ENCODE results near the gene SBK2. TPM values are rescaled to one million over a fixed set of nuclear protein-coding genes. Genes with fewer than 3 reads are reported as not detected.
"Not testable (repeated sequence)": the region's sequence is repeated elsewhere in the genome, so short reads cannot be mapped to it uniquely, and the experiment has no call there.

Gene SBK2
- total RNA-seq, 3 donors from 2014 or later: not detected

- Histone ChIP-seq H3K36me3 (ENCODE audit: low read depth) (no peaks in the 10 kb centered on the region), H3K4me1 (ENCODE audit: low read depth) (peaks cover 7% of the 10 kb centered on the region), H3K9me3 (no peaks in the 10 kb centered on the region), H3K4me3 (no peak overlapping the region)
- DNase-seq: no peak
- intact Hi-C loops (cut with DNase I, micrococcal nuclease): no loop called here
- no peak for ATAC-seq
- no peak for TF ChIP-seq CTCF (IDR thresholded peaks at IDR 0.05)
These were observed 41.3 kb upstream of the SBK2 start for GRCh38 chr19:55578031-55578760.

GRCh38 chr19:55576746-55577145 is 39.8 kb upstream of the SBK2 start:
- ATAC-seq (no peak), DNase-seq (no peak)
- Histone ChIP-seq H3K36me3 (ENCODE audit: low read depth) (no peaks in the 10 kb centered on the region), H3K4me3 (no peak overlapping the region), H3K9me3 (no peaks in the 10 kb centered on the region), H3K4me1 (ENCODE audit: low read depth) (peaks cover 7% of the 10 kb centered on the region)
- no peak for TF ChIP-seq CTCF (IDR thresholded peaks at IDR 0.05)
- intact Hi-C loops (cut with DNase I, micrococcal nuclease): no loop called here

- DNase-seq; ATAC-seq; H3K9me3 ChIP-seq; H3K4me3 ChIP-seq; H3K4me1 ChIP-seq (ENCODE audit: low read depth); H3K36me3 ChIP-seq (ENCODE audit: low read depth); intact Hi-C loops (cut with DNase I, micrococcal nuclease): not testable (repeated sequence)
These were observed 37.0 kb upstream of the SBK2 start for GRCh38 chr19:55573929-55574328.

- DNase-seq; H3K36me3 ChIP-seq (ENCODE audit: low read depth); H3K4me3 ChIP-seq; ATAC-seq; intact Hi-C loops (cut with DNase I, micrococcal nuclease); H3K4me1 ChIP-seq (ENCODE audit: low read depth); H3K9me3 ChIP-seq: not testable (repeated sequence)
These were observed 32.5 kb upstream of the SBK2 start for GRCh38 chr19:55569477-55569876.

GRCh38 chr19:55567708-55568328 is 30.9 kb upstream of the SBK2 start:
- no peaks in the 10 kb centered on the region for H3K9me3 ChIP-seq
- ATAC-seq (no peak), DNase-seq (no peak)
- no peaks in the 10 kb centered on the region for H3K36me3 ChIP-seq (ENCODE audit: low read depth)
- no peak overlapping the region for H3K4me3 ChIP-seq
- H3K4me1 ChIP-seq (ENCODE audit: low read depth): peaks cover 3% of the 10 kb centered on the region
- no peak for TF ChIP-seq CTCF (IDR thresholded peaks at IDR 0.05)
- intact Hi-C loops (cut with DNase I, micrococcal nuclease): no loop called here

GRCh38 chr19:55566823-55567222 is 29.9 kb upstream of the SBK2 start:
- ATAC-seq (no peak), DNase-seq (no peak)
- Histone ChIP-seq H3K36me3 (ENCODE audit: low read depth) (no peaks in the 10 kb centered on the region), H3K4me3 (no peak overlapping the region), H3K9me3 (no peaks in the 10 kb centered on the region), H3K4me1 (ENCODE audit: low read depth) (peaks cover 3% of the 10 kb centered on the region)
- no peak for TF ChIP-seq CTCF (IDR thresholded peaks at IDR 0.05)
- intact Hi-C loops (cut with DNase I, micrococcal nuclease): no loop called here
